ENCODE measurements around the gene DXO. TPM values are rescaled to one million over a fixed set of nuclear protein-coding genes. Genes with fewer than 3 reads are reported as not detected.
A peak's percentile ranks its signal among the peaks of the same experiment; 100 is the strongest.

The DXO gene
- total and polyA plus RNA-seq, 2 of the 13 experiments (the other 11 are each of a cell fraction or from before 2014, with no cell fraction given) = 18.6 to 26.2 TPM

GRCh38 chr6:31943742-31944141, 28.2 kb downstream of the DXO start:
- no peaks in the 10 kb centered on the region; a peak in 1 of 5 replicates for H3K27me3 ChIP-seq (ENCODE audit: control insufficient read depth in 1 of 2, insufficient read depth in 2 of 2, low read length in 2 of 2)
- in situ Hi-C loops (cut with HindIII; ENCODE audit: extremely low pct_ligation_motif_present, low pct_unique_long_range_greater_than_20kb) = no loop called here
- no peak overlapping the region for H3K4me2 ChIP-seq (ENCODE audit: low read depth, low read length)
- peaks cover 22% of the 10 kb centered on the region for H3K79me2 ChIP-seq (ENCODE audit: insufficient read depth, low read length)
- peaks cover 3 to 51% of the 10 kb centered on the region in 2 experiments; a peak in 4 of 5 replicates for H3K36me3 ChIP-seq (replicated peaks in 1 of 2; ENCODE audit: control insufficient read depth in 1 of 2, insufficient read depth in 2 of 2, low read length in 2 of 2)
- no peak overlapping the region for H2AFZ ChIP-seq (ENCODE audit: low read length)
- H3K4me1 ChIP-seq (ENCODE audit: insufficient read depth, low read length) = peaks cover 92% of the 10 kb centered on the region
- intact Hi-C loops (cut with micrococcal nuclease; ENCODE audit: unreplicated experiment) = loop anchor here (2.0 kb wide), 1 partner anchor 41 kb away; the partner anchor contains the start of gene ZBTB12
- no peak overlapping the region for H3K9ac ChIP-seq (ENCODE audit: insufficient read depth, low read depth, low read length)
- FAIRE-seq (no peak), ATAC-seq (no peak), DNase-seq (ENCODE audit: low spot score) (no peak)
- H3K27ac ChIP-seq (ENCODE audit: extremely low read length, insufficient read depth, low read length) = peak overlapping the region; percentile 9
- no peak overlapping the region for H3K4me3 ChIP-seq (replicated peaks in 1 of 3; ENCODE audit: insufficient read depth in 1 of 3, low read depth in 2 of 3, low read length in 3 of 3)
- no peaks in the 10 kb centered on the region for H3K9me3 ChIP-seq (ENCODE audit: low read length)
- TF ChIP-seq ZNF362 (CRISPR knock-in tag; IDR thresholded peaks at IDR 0.05; ENCODE audit: borderline replicate concordance) = no peak
- TF ChIP-seq FOXC1 (CRISPR knock-in tag; IDR thresholded peaks at IDR 0.05; ENCODE audit: borderline replicate concordance) = 0 out of 2 replicates have a peak, but pooled peaks have one; percentile 61
- H4K20me1 ChIP-seq (ENCODE audit: insufficient read depth, low read length) = no peaks in the 10 kb centered on the region
- 87% methylated on average over 3 of the region's 3 CpGs for WGBS (ENCODE audit: low lambda C conversion rate)
- no TSS peak for BruUV-seq (replicated peaks)
- POLR2A ChIA-PET = interaction anchor here (1.4 to 5.1 kb wide), 3 partner anchors 15 to 81 kb away, joined by 3 to 151 read pairs (median 4); partner anchors contain the start of genes C2, NELFE, NEU1 and SKIC2
- CTCF ChIA-PET (ENCODE audit: low intra/inter-chr PET ratio, low total read pairs) = no interaction called here

- H3K27me3 ChIP-seq (ENCODE audit: control insufficient read depth in 1 of 2, insufficient read depth in 2 of 2, low read length in 2 of 2) = no peaks in the 10 kb centered on the region
- H3K4me1 ChIP-seq (ENCODE audit: insufficient read depth, low read length) = peaks cover 62% of the 10 kb centered on the region
- DNase-seq (ENCODE audit: low spot score) (peak; percentile 78), ATAC-seq (peak; percentile 59), FAIRE-seq (peak; percentile 93)
- no peaks in the 10 kb centered on the region for H3K79me2 ChIP-seq (ENCODE audit: insufficient read depth, low read length)
- no peaks in the 10 kb centered on the region for H4K20me1 ChIP-seq (ENCODE audit: insufficient read depth, low read length)
- H3K27ac ChIP-seq (ENCODE audit: extremely low read length, insufficient read depth, low read length) = peak overlapping the region; percentile 48
- no peak overlapping the region for H3K9ac ChIP-seq (ENCODE audit: insufficient read depth, low read depth, low read length)
- BruUV-seq (replicated peaks) = no TSS peak
- no peak overlapping the region for H3K4me3 ChIP-seq (replicated peaks in 1 of 3; ENCODE audit: insufficient read depth in 1 of 3, low read depth in 2 of 3, low read length in 3 of 3)
- intact Hi-C loops (cut with micrococcal nuclease; ENCODE audit: unreplicated experiment) = no loop called here
- in situ Hi-C loops (cut with HindIII; ENCODE audit: extremely low pct_ligation_motif_present, low pct_unique_long_range_greater_than_20kb) = no loop called here
- peaks cover 6 to 34% of the 10 kb centered on the region in 2 experiments; a peak in 4 of 5 replicates for H3K36me3 ChIP-seq (replicated peaks in 1 of 2; ENCODE audit: control insufficient read depth in 1 of 2, insufficient read depth in 2 of 2, low read length in 2 of 2)
- H2AFZ ChIP-seq (ENCODE audit: low read length) = no peak overlapping the region
- H3K9me3 ChIP-seq (ENCODE audit: low read length) = no peaks in the 10 kb centered on the region
- CTCF ChIA-PET (ENCODE audit: low intra/inter-chr PET ratio, low total read pairs) = interaction anchor here (1.2 kb wide), 1 partner anchor 12 kb away, joined by 3 read pairs; no protein-coding TSS in a partner anchor
- POLR2A ChIA-PET = interaction anchor here (0.8 to 3.0 kb wide), 11 partner anchors 10 to 149 kb away, joined by 3 to 47 read pairs (median 6); partner anchors contain the start of genes C2, NEU1 and ZBTB12
- 6% methylated on average over 6 of the region's 6 CpGs for WGBS (ENCODE audit: low lambda C conversion rate)
- H3K4me2 ChIP-seq (ENCODE audit: low read depth, low read length) = peak overlapping the region; percentile 22
- no peak for TF ChIP-seq ZNF501 (CRISPR knock-in tag; IDR thresholded peaks at IDR 0.05)
- 0 out of 2 replicates have a peak, but pooled peaks have one; percentile 46 for TF ChIP-seq ZNF547 (CRISPR knock-in tag; IDR thresholded peaks at IDR 0.05)
- peak; percentile 16; the same call in 1 of the 2 replicates for TF ChIP-seq GMEB1 (CRISPR knock-in tag; IDR thresholded peaks at IDR 0.05; ENCODE audit: borderline replicate concordance)
- no peak for TF ChIP-seq ZNF782 (CRISPR knock-in tag; IDR thresholded peaks at IDR 0.05; ENCODE audit: borderline replicate concordance)
- no peak for TF ChIP-seq SMARCC2 (IDR thresholded peaks at IDR 0.05)
- TF ChIP-seq ZIK1 (CRISPR knock-in tag; IDR thresholded peaks at IDR 0.05; ENCODE audit: borderline replicate concordance, low read depth) = no peak
- TF ChIP-seq RARA (CRISPR knock-in tag; IDR thresholded peaks at IDR 0.05) = no peak
- peak; percentile 17; the same call in 1 of the 2 replicates for TF ChIP-seq SMAD3 (CRISPR knock-in tag; IDR thresholded peaks at IDR 0.05)
- no peak for TF ChIP-seq BRCA1 (CRISPR knock-in tag; IDR thresholded peaks at IDR 0.05)
- TF ChIP-seq MAZ (IDR thresholded peaks at IDR 0.05; ENCODE audit: borderline replicate concordance, low read depth, low read length) = peak; percentile 17; the same call in 1 of the 2 replicates
- TF ChIP-seq MAZ (CRISPR knock-in tag; IDR thresholded peaks at IDR 0.05; ENCODE audit: low read depth) = no peak
- peak; percentile 71 for TF ChIP-seq TEAD3 (CRISPR knock-in tag; optimal IDR thresholded peaks at IDR 0.05; ENCODE audit: borderline replicate concordance)
- TF ChIP-seq ZSCAN22 (CRISPR knock-in tag; IDR thresholded peaks at IDR 0.05) = no peak
- peak; percentile 65 for TF ChIP-seq HNF4A (CRISPR knock-in tag; IDR thresholded peaks at IDR 0.05)
Measured at GRCh38 chr6:31940256-31940664, 31.7 kb downstream of the DXO start.

Data from HepG2 (cell line).